GM20000 (cell line): ENCODE results near the gene TJP2.

Source experiments
- DNase-seq: peaks from one replicate; pipeline ENCODE4 v3.0.0; 2012; ENCODE audit warnings: low spot score
- CTCF ChIP-seq: IDR thresholded peaks from 2 replicates; pipeline ENCODE4 v1.5.1; 2012; ENCODE audit warnings: mild to moderate bottlenecking, control low read depth; ENCODE audit errors: extremely low read depth, missing control alignments

TJP2 gene

GRCh38 chr9:69181908-69182353 lies 7.9 kb downstream of the TJP2 start:
- DNase-seq: no peak
- TF ChIP-seq CTCF: no peak

GRCh38 chr9:69184266-69184665 lies 10.2 kb downstream of the TJP2 start:
- TF ChIP-seq CTCF: no peak
- DNase-seq: no peak

- DNase-seq: no peak
- no peak for TF ChIP-seq CTCF
Observed at GRCh38 chr9:69186841-69187611, 12.9 kb downstream of the TJP2 start.

- DNase-seq: no peak
- no peak for TF ChIP-seq CTCF
Observed at GRCh38 chr9:69188975-69189374, 14.9 kb downstream of the TJP2 start.

GRCh38 chr9:69190086-69190862 lies 16.2 kb downstream of the TJP2 start:
- no peak for TF ChIP-seq CTCF
- DNase-seq: no peak

GRCh38 chr9:69190863-69191181 lies 16.7 kb downstream of the TJP2 start:
- no peak for DNase-seq
- TF ChIP-seq CTCF: no peak

- DNase-seq: no peak
- TF ChIP-seq CTCF: no peak
Observed at GRCh38 chr9:69191231-69191630, 17.2 kb downstream of the TJP2 start.
